Measurements from ENCODE around the gene PAWR.
"Not testable (repeated sequence)": the region's sequence is repeated elsewhere in the genome, so short reads cannot be mapped to it uniquely, and the experiment has no call there.

Gene PAWR

GRCh38 chr12:79662046-79662811 is 28.5 kb downstream of the PAWR start:
- Histone ChIP-seq H3K27ac (ENCODE audit: low read length) (no peak overlapping the region), H3K4me1 (ENCODE audit: control insufficient read depth, low read depth, low read length) (no peaks in the 10 kb centered on the region), H3K9me3 (ENCODE audit: control insufficient read depth, low read depth, low read length) (no peaks in the 10 kb centered on the region), H3K36me3 (ENCODE audit: control insufficient read depth, low read depth, low read length) (peaks cover 14% of the 10 kb centered on the region), H3K27me3 (ENCODE audit: control insufficient read depth, insufficient read depth, low read length) (no peaks in the 10 kb centered on the region), H3K9ac (ENCODE audit: low read length) (no peak overlapping the region), H3K4me3 (ENCODE audit: low read length) (no peak overlapping the region)

- H3K27me3 ChIP-seq (ENCODE audit: control insufficient read depth, insufficient read depth, low read length), result no peaks in the 10 kb centered on the region
- no peaks in the 10 kb centered on the region for H3K9me3 ChIP-seq (ENCODE audit: control insufficient read depth, low read depth, low read length)
- H3K36me3 ChIP-seq (ENCODE audit: control insufficient read depth, low read depth, low read length), result peaks cover 10% of the 10 kb centered on the region
- no peak overlapping the region for H3K4me3 ChIP-seq (ENCODE audit: low read length)
- no peak overlapping the region for H3K9ac ChIP-seq (ENCODE audit: low read length)
- no peaks in the 10 kb centered on the region for H3K4me1 ChIP-seq (ENCODE audit: control insufficient read depth, low read depth, low read length)
- H3K27ac ChIP-seq (ENCODE audit: low read length), result no peak overlapping the region
These were observed 29.1 kb downstream of the PAWR start for GRCh38 chr12:79661629-79662028.

- Histone ChIP-seq H3K36me3 (ENCODE audit: control insufficient read depth, low read depth, low read length) (peaks cover 4% of the 10 kb centered on the region), H3K9me3 (ENCODE audit: control insufficient read depth, low read depth, low read length) (no peaks in the 10 kb centered on the region), H3K4me3 (ENCODE audit: low read length) (no peak overlapping the region), H3K27me3 (ENCODE audit: control insufficient read depth, insufficient read depth, low read length) (no peaks in the 10 kb centered on the region), H3K9ac (ENCODE audit: low read length) (no peak overlapping the region), H3K27ac (ENCODE audit: low read length) (no peak overlapping the region), H3K4me1 (ENCODE audit: control insufficient read depth, low read depth, low read length) (peaks cover 7% of the 10 kb centered on the region)
These were observed 30.8 kb downstream of the PAWR start for GRCh38 chr12:79659961-79660431.

- Histone ChIP-seq H3K9me3 (ENCODE audit: control insufficient read depth, low read depth, low read length) (no peaks in the 10 kb centered on the region), H3K27ac (ENCODE audit: low read length) (no peak overlapping the region), H3K36me3 (ENCODE audit: control insufficient read depth, low read depth, low read length) (peaks cover 4% of the 10 kb centered on the region), H3K4me1 (ENCODE audit: control insufficient read depth, low read depth, low read length) (peaks cover 13% of the 10 kb centered on the region), H3K27me3 (ENCODE audit: control insufficient read depth, insufficient read depth, low read length) (no peaks in the 10 kb centered on the region), H3K4me3 (ENCODE audit: low read length) (no peak overlapping the region), H3K9ac (ENCODE audit: low read length) (no peak overlapping the region)
These were observed 32.5 kb downstream of the PAWR start for GRCh38 chr12:79658221-79658620.

GRCh38 chr12:79657136-79657535 is 33.6 kb downstream of the PAWR start:
- H3K36me3 ChIP-seq (ENCODE audit: control insufficient read depth, low read depth, low read length), result peaks cover 4% of the 10 kb centered on the region
- no peak overlapping the region for H3K4me3 ChIP-seq (ENCODE audit: low read length)
- H3K27ac ChIP-seq (ENCODE audit: low read length), result no peak overlapping the region
- H3K4me1 ChIP-seq (ENCODE audit: control insufficient read depth, low read depth, low read length), result peaks cover 19% of the 10 kb centered on the region
- H3K9ac ChIP-seq (ENCODE audit: low read length), result no peak overlapping the region
- H3K9me3 ChIP-seq (ENCODE audit: control insufficient read depth, low read depth, low read length), result no peaks in the 10 kb centered on the region
- no peaks in the 10 kb centered on the region for H3K27me3 ChIP-seq (ENCODE audit: control insufficient read depth, insufficient read depth, low read length)

GRCh38 chr12:79655036-79655435 is 35.7 kb downstream of the PAWR start:
- Histone ChIP-seq H3K27ac (ENCODE audit: low read length) (no peak overlapping the region), H3K36me3 (ENCODE audit: control insufficient read depth, low read depth, low read length) (peaks cover 7% of the 10 kb centered on the region), H3K27me3 (ENCODE audit: control insufficient read depth, insufficient read depth, low read length) (no peaks in the 10 kb centered on the region), H3K4me1 (ENCODE audit: control insufficient read depth, low read depth, low read length) (peaks cover 22% of the 10 kb centered on the region), H3K9me3 (ENCODE audit: control insufficient read depth, low read depth, low read length) (no peaks in the 10 kb centered on the region), H3K4me3 (ENCODE audit: low read length) (no peak overlapping the region), H3K9ac (ENCODE audit: low read length) (no peak overlapping the region)

- no peaks in the 10 kb centered on the region for H3K27me3 ChIP-seq (ENCODE audit: control insufficient read depth, insufficient read depth, low read length)
- H3K4me3 ChIP-seq (ENCODE audit: low read length), result no peak overlapping the region
- peaks cover 3% of the 10 kb centered on the region for H3K9me3 ChIP-seq (ENCODE audit: control insufficient read depth, low read depth, low read length)
- H3K9ac ChIP-seq (ENCODE audit: low read length), result no peak overlapping the region
- H3K36me3 ChIP-seq (ENCODE audit: control insufficient read depth, low read depth, low read length), result peaks cover 8% of the 10 kb centered on the region
- no peak overlapping the region for H3K27ac ChIP-seq (ENCODE audit: low read length)
- peaks cover 28% of the 10 kb centered on the region for H3K4me1 ChIP-seq (ENCODE audit: control insufficient read depth, low read depth, low read length)
These were observed 38.2 kb downstream of the PAWR start for GRCh38 chr12:79652521-79652920.

GRCh38 chr12:79650440-79650839 is 40.3 kb downstream of the PAWR start:
- peaks cover 31% of the 10 kb centered on the region for H3K4me1 ChIP-seq (ENCODE audit: control insufficient read depth, low read depth, low read length)
- H3K27me3 ChIP-seq (ENCODE audit: control insufficient read depth, insufficient read depth, low read length), result no peaks in the 10 kb centered on the region
- no peak overlapping the region for H3K27ac ChIP-seq (ENCODE audit: low read length)
- no peak overlapping the region for H3K9ac ChIP-seq (ENCODE audit: low read length)
- H3K9me3 ChIP-seq (ENCODE audit: control insufficient read depth, low read depth, low read length), result peaks cover 3% of the 10 kb centered on the region
- no peak overlapping the region for H3K4me3 ChIP-seq (ENCODE audit: low read length)
- peaks cover 8% of the 10 kb centered on the region for H3K36me3 ChIP-seq (ENCODE audit: control insufficient read depth, low read depth, low read length)

GRCh38 chr12:79648881-79649280 is 41.9 kb downstream of the PAWR start:
- no peak overlapping the region for H3K27ac ChIP-seq (ENCODE audit: low read length)
- H3K9me3 ChIP-seq (ENCODE audit: control insufficient read depth, low read depth, low read length), result peaks cover 3% of the 10 kb centered on the region
- no peaks in the 10 kb centered on the region for H3K27me3 ChIP-seq (ENCODE audit: control insufficient read depth, insufficient read depth, low read length)
- peaks cover 4% of the 10 kb centered on the region for H3K36me3 ChIP-seq (ENCODE audit: control insufficient read depth, low read depth, low read length)
- H3K4me3 ChIP-seq (ENCODE audit: low read length), result no peak overlapping the region
- H3K4me1 ChIP-seq (ENCODE audit: control insufficient read depth, low read depth, low read length), result peaks cover 36% of the 10 kb centered on the region
- H3K9ac ChIP-seq (ENCODE audit: low read length), result no peak overlapping the region

GRCh38 chr12:79646843-79647242 is 43.9 kb downstream of the PAWR start:
- not testable (repeated sequence) for H3K9me3 ChIP-seq (ENCODE audit: control insufficient read depth, low read depth, low read length); H3K36me3 ChIP-seq (ENCODE audit: control insufficient read depth, low read depth, low read length); H3K4me3 ChIP-seq (ENCODE audit: low read length); H3K27ac ChIP-seq (ENCODE audit: low read length); H3K27me3 ChIP-seq (ENCODE audit: control insufficient read depth, insufficient read depth, low read length); H3K9ac ChIP-seq (ENCODE audit: low read length)
- H3K4me1 ChIP-seq (ENCODE audit: control insufficient read depth, low read depth, low read length), result peaks cover 47% of the 10 kb centered on the region

GRCh38 chr12:79645235-79645630 is 45.5 kb downstream of the PAWR start:
- no peaks in the 10 kb centered on the region for H3K27me3 ChIP-seq (ENCODE audit: control insufficient read depth, insufficient read depth, low read length)
- H3K36me3 ChIP-seq (ENCODE audit: control insufficient read depth, low read depth, low read length), result peaks cover 3% of the 10 kb centered on the region
- H3K9me3 ChIP-seq (ENCODE audit: control insufficient read depth, low read depth, low read length), result peaks cover 3% of the 10 kb centered on the region
- peaks cover 44% of the 10 kb centered on the region for H3K4me1 ChIP-seq (ENCODE audit: control insufficient read depth, low read depth, low read length)
- H3K4me3 ChIP-seq (ENCODE audit: low read length), result no peak overlapping the region
- H3K9ac ChIP-seq (ENCODE audit: low read length), result no peak overlapping the region
- H3K27ac ChIP-seq (ENCODE audit: low read length), result no peak overlapping the region

All from iPS-18a (cell line).